KOPT-K1 (cell line): ENCODE results near the gene DPYSL3.

Source experiments
- H3K27ac ChIP-seq: fragments of 200-600 bp; sonication (generic); 2 replicates; pipeline ENCODE4 v1.5.1; 2016; ENCODE audit warnings: antibody characterized with exemption, mild to moderate bottlenecking, low read depth, low read length; ENCODE audit not compliant: poor library complexity, severe bottlenecking
- H3K36me3 ChIP-seq: fragments of 200-600 bp; sonication (generic); 2 replicates; pipeline ENCODE4 v1.5.1; 2017; ENCODE audit warnings: antibody characterized with exemption, mild to moderate bottlenecking, low read length, moderate library complexity; ENCODE audit not compliant: insufficient read depth
- H3K9me3 ChIP-seq: fragments of 200-600 bp; sonication (generic); 2 replicates; pipeline ENCODE4 v1.5.1; 2017; ENCODE audit warnings: antibody characterized with exemption, low read length, mild to moderate bottlenecking; ENCODE audit not compliant: insufficient read depth, poor library complexity, severe bottlenecking

Gene DPYSL3

GRCh38 chr5:147466360-147466980 is 43.4 kb downstream of the DPYSL3 start:
- no peaks in the 10 kb centered on the region for H3K36me3 ChIP-seq

GRCh38 chr5:147465747-147466146 is 44.1 kb downstream of the DPYSL3 start:
- H3K27ac ChIP-seq = no peak overlapping the region
- H3K9me3 ChIP-seq = no peaks in the 10 kb centered on the region
- H3K36me3 ChIP-seq = no peaks in the 10 kb centered on the region

More at GRCh38 chr5:147466360-147466980, 43.4 kb downstream of the DPYSL3 start:
- Histone ChIP-seq H3K27ac (no peak overlapping the region), H3K9me3 (no peaks in the 10 kb centered on the region)

DNA sequence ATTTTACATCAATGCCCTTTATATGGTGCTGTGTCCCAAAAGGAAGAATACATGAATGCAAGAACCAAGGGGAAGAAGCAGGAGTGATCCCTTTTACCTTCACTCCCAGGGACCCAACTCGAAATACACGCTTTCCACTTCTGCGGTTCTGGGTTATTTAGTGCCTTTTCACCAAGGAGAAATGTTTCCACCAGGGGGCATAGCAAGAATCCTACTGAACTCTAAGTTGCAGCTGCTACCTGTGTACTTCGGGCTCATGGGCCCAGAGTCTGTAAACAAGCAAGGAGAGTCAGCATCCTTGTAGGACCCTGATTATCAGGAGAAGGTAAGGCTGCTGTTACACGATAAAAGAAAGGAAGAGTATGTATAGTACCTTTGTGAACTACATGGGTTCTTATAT is 45.7 kb downstream of the DPYSL3 start:
- Histone ChIP-seq H3K27ac (no peak overlapping the region), H3K9me3 (no peaks in the 10 kb centered on the region), H3K36me3 (no peaks in the 10 kb centered on the region)

GRCh38 chr5:147461915-147462314 is 48.0 kb downstream of the DPYSL3 start:
- no peaks in the 10 kb centered on the region for H3K9me3 ChIP-seq
- H3K36me3 ChIP-seq = no peaks in the 10 kb centered on the region
- H3K27ac ChIP-seq = no peak overlapping the region

GRCh38 chr5:147460380-147460779 is 49.5 kb downstream of the DPYSL3 start:
- H3K9me3 ChIP-seq = no peaks in the 10 kb centered on the region
- H3K36me3 ChIP-seq = no peaks in the 10 kb centered on the region
- no peak overlapping the region for H3K27ac ChIP-seq

DNA sequence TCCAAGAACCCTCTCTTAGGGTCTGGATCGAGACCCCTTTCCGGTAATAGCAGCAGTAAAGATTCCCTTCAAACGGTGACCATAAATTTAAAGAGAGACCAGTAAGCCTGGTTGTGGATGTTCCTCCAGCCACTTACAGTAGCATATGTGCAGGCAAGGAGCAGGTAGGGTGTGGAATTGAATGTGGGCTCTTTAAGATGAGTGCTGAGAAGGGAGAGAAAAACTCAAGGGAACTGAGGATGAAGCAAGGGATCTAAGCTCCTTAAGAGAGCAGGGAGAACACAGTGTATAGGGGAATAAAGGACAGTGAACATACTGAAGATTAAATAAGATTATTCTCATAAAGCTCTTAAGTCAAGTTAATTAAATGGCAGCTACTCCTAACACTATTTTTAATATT is 51.3 kb downstream of the DPYSL3 start:
- no peaks in the 10 kb centered on the region for H3K9me3 ChIP-seq

GRCh38 chr5:147455822-147456450 is 53.9 kb downstream of the DPYSL3 start:
- Histone ChIP-seq H3K36me3 (no peaks in the 10 kb centered on the region), H3K9me3 (no peaks in the 10 kb centered on the region), H3K27ac (no peak overlapping the region)

More for the DNA sequence above, 51.3 kb downstream of the DPYSL3 start:
- H3K27ac ChIP-seq = no peak overlapping the region
- H3K36me3 ChIP-seq = no peaks in the 10 kb centered on the region

DNA sequence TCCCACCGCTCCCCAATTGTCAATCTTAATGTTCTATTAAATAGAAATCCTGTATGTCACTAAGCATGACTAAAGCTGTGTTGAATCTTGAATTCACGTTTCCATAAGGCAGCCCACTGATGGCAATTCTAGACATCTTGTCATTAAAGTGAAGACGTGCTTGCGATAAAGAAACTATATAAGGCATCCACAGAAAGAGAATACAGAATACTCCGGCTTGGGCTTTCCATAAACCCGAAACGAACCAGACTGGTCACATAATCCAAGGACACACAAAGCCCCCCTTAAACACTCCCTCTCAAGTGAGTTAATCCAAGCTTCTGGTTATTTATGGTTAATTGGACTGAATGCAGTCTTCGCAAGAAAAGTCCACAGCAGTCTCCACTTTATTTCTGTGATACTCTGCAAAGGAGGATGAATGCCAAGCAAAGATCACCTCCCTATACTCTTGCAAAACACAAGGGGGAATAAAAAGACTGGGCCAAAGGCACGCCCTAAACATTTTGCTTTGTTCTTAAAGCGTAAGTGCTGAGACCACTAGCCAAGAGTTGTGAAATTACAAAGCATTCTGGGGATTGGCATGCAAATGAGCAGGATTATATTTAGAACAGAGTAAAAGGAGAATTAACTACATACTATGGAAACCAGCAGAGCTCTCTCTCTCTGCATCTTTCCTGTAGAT is 54.7 kb downstream of the DPYSL3 start:
- no peaks in the 10 kb centered on the region for H3K36me3 ChIP-seq
- no peak overlapping the region for H3K27ac ChIP-seq
- H3K9me3 ChIP-seq = no peaks in the 10 kb centered on the region

GRCh38 chr5:147453875-147454814 is 55.7 kb downstream of the DPYSL3 start:
- no peaks in the 10 kb centered on the region for H3K36me3 ChIP-seq
- H3K9me3 ChIP-seq = no peaks in the 10 kb centered on the region
- H3K27ac ChIP-seq = no peak overlapping the region

DNA sequence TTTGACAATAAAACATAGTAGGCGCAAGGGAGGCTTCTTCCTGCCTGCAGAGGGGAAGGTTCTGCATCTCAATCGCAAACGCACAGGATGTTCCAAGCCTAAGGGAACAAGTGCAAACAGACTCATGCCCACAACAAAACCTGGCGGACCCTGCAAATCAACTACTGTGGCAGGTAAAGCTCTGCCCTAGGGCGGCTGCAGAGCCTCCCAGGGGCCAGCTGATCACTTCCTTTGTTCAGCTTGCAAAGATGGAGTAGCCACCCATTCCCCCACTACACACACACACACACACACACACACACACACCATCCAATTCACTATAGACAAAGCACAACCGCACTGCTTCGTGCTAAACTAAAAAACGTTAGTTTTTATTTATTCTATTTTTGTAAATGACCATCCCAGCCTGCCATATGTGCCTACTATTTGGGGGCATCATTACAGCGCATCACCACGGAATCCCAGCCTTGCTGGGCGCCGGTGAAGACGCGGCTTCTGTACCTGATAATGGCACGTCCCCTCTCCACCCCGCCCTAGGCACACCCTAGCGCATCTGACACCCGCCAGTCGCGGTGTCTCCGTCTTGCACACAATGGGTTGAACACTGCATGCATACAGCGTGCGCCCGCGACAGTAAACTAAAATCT is 57.6 kb downstream of the DPYSL3 start:
- no peak overlapping the region for H3K27ac ChIP-seq
- no peaks in the 10 kb centered on the region for H3K9me3 ChIP-seq
- no peaks in the 10 kb centered on the region for H3K36me3 ChIP-seq

DNA sequence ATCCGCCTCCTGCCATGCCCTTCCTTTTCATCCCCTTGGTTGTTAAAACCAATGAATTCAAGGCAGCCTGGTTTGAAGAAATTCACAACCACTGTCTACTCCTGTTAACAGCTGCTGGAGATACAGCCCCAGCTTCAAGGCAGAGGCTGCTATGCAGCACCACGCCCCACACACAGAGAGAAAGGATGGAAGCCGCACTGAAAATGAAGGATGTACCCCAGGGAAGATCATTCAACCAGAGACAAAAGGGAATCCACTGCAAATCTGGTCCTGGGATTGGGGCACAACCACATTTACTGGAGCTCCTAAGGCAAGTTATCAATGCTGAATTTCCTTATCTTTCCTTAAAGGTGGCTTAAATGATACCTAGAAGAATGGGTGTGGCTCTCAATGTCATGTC is 58.7 kb downstream of the DPYSL3 start:
- no peaks in the 10 kb centered on the region for H3K36me3 ChIP-seq
- H3K27ac ChIP-seq = no peak overlapping the region
- H3K9me3 ChIP-seq = no peaks in the 10 kb centered on the region

- no peaks in the 10 kb centered on the region for H3K9me3 ChIP-seq
- no peak overlapping the region for H3K27ac ChIP-seq
- no peaks in the 10 kb centered on the region for H3K36me3 ChIP-seq
Observed at GRCh38 chr5:147450606-147451005, 59.3 kb downstream of the DPYSL3 start.

- Histone ChIP-seq H3K9me3 (no peaks in the 10 kb centered on the region), H3K36me3 (no peaks in the 10 kb centered on the region), H3K27ac (no peak overlapping the region)
Observed at GRCh38 chr5:147448766-147449165, 61.1 kb downstream of the DPYSL3 start.

DNA sequence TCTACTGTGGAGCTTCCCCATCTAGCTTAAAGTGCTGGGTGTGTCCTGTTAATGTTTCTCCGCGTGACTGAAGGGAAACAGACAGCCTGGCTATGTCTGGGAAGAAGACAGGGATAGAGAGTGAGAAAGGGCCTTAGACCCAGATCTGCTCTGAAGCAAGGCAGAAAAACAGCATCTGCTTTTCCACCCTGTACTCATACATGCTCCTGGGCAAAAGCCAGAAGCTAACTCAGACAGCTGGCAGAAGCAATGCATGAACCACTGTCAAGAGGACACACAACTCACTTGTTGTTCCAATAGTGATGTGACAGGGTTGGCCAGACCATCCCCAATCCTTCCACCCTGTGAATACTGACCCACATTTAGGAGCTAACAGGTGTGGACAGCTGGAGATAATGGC is 63.3 kb downstream of the DPYSL3 start:
- Histone ChIP-seq H3K36me3 (no peaks in the 10 kb centered on the region), H3K27ac (no peak overlapping the region)

More for the DNA sequence above, 63.3 kb downstream of the DPYSL3 start:
- H3K9me3 ChIP-seq = no peaks in the 10 kb centered on the region
